Omental fat pad (tissue), 4 donors: ENCODE results near the gene SLC17A3. TPM values are rescaled to one million over a fixed set of nuclear protein-coding genes. Genes with fewer than 3 reads are reported as not detected.

ENCODE experiments used
- ATAC-seq: fragments of 150-250 bp; one replicate; pipeline ENCODE4 v1.9.1; 2016; ENCODE audit warnings: mild to moderate bottlenecking, moderate library complexity; ENCODE audit not compliant: low FRiP score
- DNase-seq: peaks from one replicate; pipeline ENCODE4 v3.0.0-alpha.2; 2019; ENCODE audit warnings: low spot score
- total RNA-seq, 4 donors: library from RNA; depleted of rRNA; stranded (reverse); fragments of >200 nt; gene quantifications; one replicate each; pipeline ENCODE4 v1.1.0, GENCODE V29; 2016
- TF ChIP-seq, protein P1 (sequence below), 3 donors: fragments of 450-650 bp; IDR thresholded peaks; one replicate each; pipeline ENCODE4 v1.5.1; 2016 to 2017; ENCODE audit warnings: antibody characterized with exemption in 3 of 3, mild to moderate bottlenecking in 3 of 3, moderate library complexity in 2 of 3

The SLC17A3 gene
- total RNA-seq, 4 donors from 2014 or later: not detected

DNA sequence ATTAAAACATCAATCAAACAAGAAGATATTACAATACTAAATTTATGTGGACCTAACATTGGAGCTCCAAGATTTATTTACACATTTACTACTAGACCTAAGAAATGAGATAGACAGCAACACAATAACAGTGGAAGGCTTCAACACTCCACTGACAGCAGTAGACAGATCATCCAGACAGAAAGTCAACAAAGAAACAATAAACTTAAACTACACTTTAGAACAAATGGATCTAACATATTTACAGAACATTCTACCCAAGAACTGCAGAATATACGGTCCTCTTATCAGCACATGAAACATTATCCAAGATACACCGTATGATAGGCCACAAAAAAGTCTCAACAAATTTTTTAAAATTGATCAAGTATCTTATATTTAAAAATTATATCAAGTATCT is 69.2 kb downstream of the SLC17A3 start:
- TF ChIP-seq, protein P1, sequence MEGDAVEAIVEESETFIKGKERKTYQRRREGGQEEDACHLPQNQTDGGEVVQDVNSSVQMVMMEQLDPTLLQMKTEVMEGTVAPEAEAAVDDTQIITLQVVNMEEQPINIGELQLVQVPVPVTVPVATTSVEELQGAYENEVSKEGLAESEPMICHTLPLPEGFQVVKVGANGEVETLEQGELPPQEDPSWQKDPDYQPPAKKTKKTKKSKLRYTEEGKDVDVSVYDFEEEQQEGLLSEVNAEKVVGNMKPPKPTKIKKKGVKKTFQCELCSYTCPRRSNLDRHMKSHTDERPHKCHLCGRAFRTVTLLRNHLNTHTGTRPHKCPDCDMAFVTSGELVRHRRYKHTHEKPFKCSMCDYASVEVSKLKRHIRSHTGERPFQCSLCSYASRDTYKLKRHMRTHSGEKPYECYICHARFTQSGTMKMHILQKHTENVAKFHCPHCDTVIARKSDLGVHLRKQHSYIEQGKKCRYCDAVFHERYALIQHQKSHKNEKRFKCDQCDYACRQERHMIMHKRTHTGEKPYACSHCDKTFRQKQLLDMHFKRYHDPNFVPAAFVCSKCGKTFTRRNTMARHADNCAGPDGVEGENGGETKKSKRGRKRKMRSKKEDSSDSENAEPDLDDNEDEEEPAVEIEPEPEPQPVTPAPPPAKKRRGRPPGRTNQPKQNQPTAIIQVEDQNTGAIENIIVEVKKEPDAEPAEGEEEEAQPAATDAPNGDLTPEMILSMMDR (IDR thresholded peaks at IDR 0.05): no peak
- DNase-seq (no peak), ATAC-seq (no peak)

DNA sequence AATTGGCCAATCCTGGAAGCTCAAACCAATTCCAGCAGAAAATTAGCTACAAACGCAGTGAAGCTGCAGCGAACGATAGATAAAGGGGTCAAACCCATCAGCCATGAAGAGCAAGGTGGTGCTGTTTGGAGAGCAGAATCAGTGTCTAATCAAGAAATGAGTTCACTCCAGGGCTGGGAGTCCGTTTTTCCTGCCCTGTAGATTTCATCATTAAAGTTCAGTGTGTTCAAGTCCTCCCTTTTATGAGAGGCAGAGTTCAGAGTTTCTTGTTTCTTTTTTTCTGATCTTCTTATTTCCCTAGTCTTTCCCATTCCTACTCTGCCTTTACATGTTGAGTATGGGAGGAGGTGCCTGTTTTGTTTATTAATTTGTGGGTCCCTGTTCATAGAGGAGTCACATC is 72.6 kb downstream of the SLC17A3 start:
- TF ChIP-seq, protein P1 (IDR thresholded peaks at IDR 0.05): no peak
- DNase-seq: no peak
- no peak for ATAC-seq

Other genes starting within 250 kb of the SLC17A3 start
- gene SCGN, start 222.0 kb downstream of the SLC17A3 start, total RNA-seq: 10 to 100 TPM in 1 of 4 donors, 1 to 10 TPM in 3; 2.4 to 18.1 (median 6.4) TPM
- not detected for gene SLC17A4, start 119.5 kb downstream of the SLC17A3 start, total RNA-seq
- not detected for gene SLC17A1, start 42.2 kb downstream of the SLC17A3 start, total RNA-seq
- not detected for gene SLC17A2, start 56.4 kb upstream of the SLC17A3 start, total RNA-seq
- gene TRIM38, start 88.6 kb upstream of the SLC17A3 start, total RNA-seq: 10 to 100 TPM in 3 of 4 donors, 1 to 10 TPM in 1; 7.8 to 21.6 (median 11.7) TPM
- 10 to 100 TPM in 1 of 4 donors, 1 to 10 TPM in 3; 5.3 to 10.7 (median 8.8) TPM for gene HFE, start 213.2 kb upstream of the SLC17A3 start, total RNA-seq